GM23248 (cell line): ENCODE data around the gene SLC35G6. TPM values are rescaled to one million over a fixed set of nuclear protein-coding genes. Genes with fewer than 3 reads are reported as not detected.
"Not testable (repeated sequence)": the region's sequence is repeated elsewhere in the genome, so short reads cannot be mapped to it uniquely, and the experiment has no call there.

ENCODE experiments used
- DNase-seq: peaks from one replicate; pipeline ENCODE4 v3.0.0-alpha.2; 2015
- H2AFZ ChIP-seq: fragments of 200-600 bp; sonication (generic); 2 replicates; pipeline ENCODE4 v1.6.1; 2016; ENCODE audit warnings: antibody characterized with exemption
- H3F3A ChIP-seq: fragments of 200-600 bp; sonication (generic); 2 replicates; pipeline ENCODE4 v1.6.1; 2016; ENCODE audit warnings: mild to moderate bottlenecking, antibody characterized with exemption, mixed run types; ENCODE audit not compliant: insufficient read depth
- H3K27ac ChIP-seq: fragments of 200-600 bp; sonication (generic); 2 replicates; pipeline ENCODE4 v1.5.1; 2016; ENCODE audit warnings: mild to moderate bottlenecking
- H3K27me3 ChIP-seq: fragments of 200-600 bp; sonication (generic); replicated peaks from 2 replicates; pipeline ENCODE4 v1.6.1; 2016; ENCODE audit warnings: mild to moderate bottlenecking; ENCODE audit not compliant: insufficient read depth
- H3K36me3 ChIP-seq: fragments of 200-600 bp; sonication (generic); 2 replicates; pipeline ENCODE4 v1.6.1; 2016; ENCODE audit warnings: low read depth, mild to moderate bottlenecking
- H3K4me1 ChIP-seq: fragments of 200-600 bp; sonication (generic); 2 replicates; pipeline ENCODE4 v1.6.1; 2016; ENCODE audit warnings: mild to moderate bottlenecking; ENCODE audit not compliant: insufficient read depth
- H3K4me2 ChIP-seq: fragments of 200-600 bp; sonication (generic); one replicate; pipeline ENCODE4 v1.6.1; 2016; ENCODE audit warnings: mild to moderate bottlenecking; ENCODE audit not compliant: unreplicated experiment
- H3K4me3 ChIP-seq: fragments of 200-600 bp; sonication (generic); 2 replicates; pipeline ENCODE4 v1.5.1; 2016; ENCODE audit warnings: mild to moderate bottlenecking
- H3K79me2 ChIP-seq: fragments of 200-600 bp; sonication (generic); 2 replicates; pipeline ENCODE4 v1.6.1; 2016; ENCODE audit warnings: mild to moderate bottlenecking; ENCODE audit not compliant: insufficient read depth
- H3K9ac ChIP-seq: fragments of 200-600 bp; sonication (generic); 2 replicates; pipeline ENCODE4 v1.6.1; 2016; ENCODE audit warnings: mild to moderate bottlenecking
- H3K9me2 ChIP-seq: fragments of 200-600 bp; sonication (generic); 2 replicates; pipeline ENCODE4 v1.6.1; 2016; ENCODE audit warnings: mixed run types, mild to moderate bottlenecking, moderate library complexity; ENCODE audit not compliant: insufficient read depth
- H3K9me3 ChIP-seq: fragments of 200-600 bp; sonication (generic); one replicate; pipeline ENCODE4 v1.6.1; 2017; ENCODE audit warnings: low read depth
- H4K20me1 ChIP-seq: fragments of 200-600 bp; sonication (generic); 2 replicates; pipeline ENCODE4 v1.6.0; 2016; ENCODE audit not compliant: insufficient read depth
- EZH2 ChIP-seq: fragments of 200-600 bp; sonication (generic); IDR thresholded peaks from 2 replicates; pipeline ENCODE4 v1.6.1; 2018; ENCODE audit warnings: antibody characterized with exemption, mild to moderate bottlenecking; ENCODE audit not compliant: insufficient read depth, poor library complexity, severe bottlenecking
- EZH2phosphoT487 ChIP-seq: fragments of 200-600 bp; sonication (generic); IDR thresholded peaks from 2 replicates; pipeline ENCODE4 v1.6.1; 2018; ENCODE audit warnings: antibody characterized with exemption, moderate library complexity, mild to moderate bottlenecking, low read depth; ENCODE audit not compliant: insufficient read depth
- WGBS, 2 experiments: methylation state at CpG; one replicate each; pipeline ENCODE4 v1.1.6; 2015 to 2017; ENCODE audit warnings: low lambda C conversion rate in 2 of 2, low coverage in 1 of 2; ENCODE audit errors: missing lambda C conversion rate in 2 of 2; 5-methylcytosine and 5-hydroxymethylcytosine counted together
- in situ Hi-C: fragments of 300-500 bp; cut with MboI; formaldehyde crosslinking; loops from 2 replicates; pipeline ENCODE4 v1.15.0; 2020
- polyA plus RNA-seq: library from polyadenylated mRNA; unstranded; fragments of >200 nt; fragmentation: Nextera tagmentation; extraction: Ambion mirVana; gene quantifications from 2 replicates; pipeline ENCODE4 v1.2.1, GENCODE V29; 2016
- total RNA-seq: library from RNA; depleted of rRNA; stranded (reverse); fragments of >200 nt; shearing (Covaris generic); gene quantifications from 2 replicates; pipeline ENCODE4 v1.2.3, GENCODE V29; 2014; rRNA removed

SLC35G6 gene
- not detected in 2 replicates for total RNA-seq
- polyA plus RNA-seq = 0.14 TPM in 1 of 2 replicates, not detected in the other

DNA sequence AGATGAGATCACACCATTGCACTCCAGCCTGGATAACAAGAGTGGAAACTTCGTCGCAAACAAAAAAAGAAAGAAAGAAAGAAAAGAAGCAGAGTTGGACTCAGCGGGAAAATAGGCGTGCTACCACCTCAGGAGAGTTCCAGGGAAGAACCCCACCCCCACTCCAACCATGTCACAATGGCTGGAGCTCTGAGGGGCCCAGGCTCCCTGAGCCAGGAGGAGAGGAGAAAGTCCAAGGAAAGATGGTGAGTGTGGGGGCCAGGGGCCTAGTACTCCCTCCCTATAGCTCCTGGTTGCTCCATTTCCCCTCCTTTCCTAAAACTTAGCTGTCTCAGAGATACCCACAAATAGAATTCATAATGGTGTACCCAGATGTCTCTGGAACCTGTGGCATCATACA, at the start of gene SLC35G6:
Gene SLC35G6, plus strand, starts transcription at position 172 of the 400 bp plus-strand sequence. Its CDS starts 71 bp downstream, at position 243.
- H3K27me3 ChIP-seq, in situ Hi-C loops, H3K9me2 ChIP-seq, H3K36me3 ChIP-seq, H3K4me3 ChIP-seq, H4K20me1 ChIP-seq, DNase-seq, H3K9me3 ChIP-seq: not testable (repeated sequence)
- 72 to 85% methylated on average over 4 of the region's 4 CpGs for WGBS, 2 experiments
- Histone ChIP-seq H3K4me2 (peak within 1 kb of the TSS; percentile 90), H3F3A (peaks cover 36% of the 10 kb centered on the region), H3K4me1 (peaks cover 18% of the 10 kb centered on the region), H3K9ac (peak within 1 kb of the TSS; percentile 99), H2AFZ (peak within 1 kb of the TSS; percentile 75), H3K79me2 (peaks cover 80% of the 10 kb centered on the region), H3K27ac (peak within 1 kb of the TSS; percentile 99)

DNA sequence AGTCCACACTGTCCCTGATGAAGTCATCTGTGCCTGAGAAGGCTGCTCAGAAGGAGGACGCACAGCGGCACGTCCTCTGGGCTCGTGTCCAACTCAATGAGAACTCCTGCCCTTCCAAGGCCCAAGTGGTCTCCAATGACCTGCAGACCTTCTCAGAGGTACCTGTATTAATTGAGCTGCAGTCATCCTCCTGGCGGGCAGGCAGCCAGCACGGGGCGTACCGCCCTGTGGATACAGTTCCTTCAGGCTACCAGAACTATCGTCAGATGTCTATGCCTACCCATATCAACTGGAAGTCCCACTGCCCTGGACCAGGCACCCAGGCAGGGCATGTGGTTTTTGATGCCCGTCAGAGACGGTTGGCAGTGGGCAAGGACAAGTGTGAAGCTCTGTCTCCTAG, 49.0 kb upstream of the SLC35G6 start:
- DNase-seq = no peak
- Histone ChIP-seq H3K9ac (no peak overlapping the region), H3K79me2 (no peaks in the 10 kb centered on the region), H3K9me2 (no peaks in the 10 kb centered on the region), H3K4me1 (no peaks in the 10 kb centered on the region; the same call in 1 of the 2 replicates), H3F3A (peaks cover 8% of the 10 kb centered on the region; the same call in 1 of the 2 replicates), H2AFZ (no peak overlapping the region), H3K27ac (no peak overlapping the region), H3K4me3 (no peak overlapping the region), H3K9me3 (no peaks in the 10 kb centered on the region), H3K4me2 (no peak overlapping the region), H3K27me3 (no peaks in the 10 kb centered on the region), H3K36me3 (no peaks in the 10 kb centered on the region), H4K20me1 (no peaks in the 10 kb centered on the region)
- 88 to 92% methylated on average over 9 to 11 of the region's 11 CpGs for WGBS, 2 experiments
- TF ChIP-seq EZH2phosphoT487 (no peak), EZH2 (no peak)
- in situ Hi-C loops = no loop called here

DNA sequence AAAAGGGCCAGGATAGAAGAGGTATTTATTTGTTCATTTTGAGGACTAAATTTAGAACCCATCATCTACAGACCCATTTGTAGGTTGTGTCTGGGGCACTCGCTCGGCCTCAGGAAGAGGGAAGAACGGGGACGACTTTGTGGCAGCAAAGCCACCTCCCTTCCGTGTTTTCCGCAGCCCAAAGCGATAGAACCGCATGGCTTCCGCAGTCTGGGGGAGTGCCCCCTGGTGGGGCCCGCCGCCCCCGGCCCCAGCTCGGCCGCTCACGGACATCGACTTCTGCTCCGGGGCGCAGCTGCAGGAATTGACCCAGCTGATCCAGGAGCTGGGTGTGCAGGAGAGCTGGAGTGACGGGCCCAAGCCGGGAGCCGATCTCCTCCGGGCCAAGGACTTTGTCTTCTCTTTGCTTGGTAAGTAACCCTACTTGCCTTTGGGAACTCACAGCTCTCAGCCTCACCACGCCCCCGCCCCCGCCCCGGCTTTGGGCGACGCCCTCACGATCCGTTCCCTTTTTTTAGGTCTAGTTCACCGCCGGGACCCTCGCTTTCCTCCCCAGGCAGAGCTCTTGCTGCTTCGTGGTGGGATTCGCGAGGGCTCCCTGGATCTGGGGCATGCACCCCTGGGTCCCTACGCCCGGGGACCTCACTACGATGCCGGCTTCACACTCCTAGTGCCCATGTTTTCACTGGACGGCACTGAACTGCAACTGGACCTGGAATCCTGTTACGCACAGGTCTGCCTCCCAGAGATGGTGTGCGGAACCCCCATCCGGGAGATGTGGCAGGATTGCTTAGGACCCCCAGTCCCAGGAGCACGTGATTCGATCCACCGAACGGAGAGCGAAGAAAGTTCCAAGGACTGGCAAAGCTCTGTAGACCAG, 45.3 kb upstream of the SLC35G6 start:
- Histone ChIP-seq H4K20me1 (no peaks in the 10 kb centered on the region), H3K27me3 (peaks cover 32% of the 10 kb centered on the region; the same call in 1 of the 2 replicates), H3K4me3 (peak overlapping the region; percentile 79), H3K4me1 (peaks cover 11% of the 10 kb centered on the region), H3K9me2 (no peaks in the 10 kb centered on the region), H3K79me2 (no peaks in the 10 kb centered on the region), H2AFZ (peak overlapping the region; percentile 91), H3K4me2 (peak overlapping the region; percentile 99), H3K9me3 (no peaks in the 10 kb centered on the region), H3F3A (peaks cover 8% of the 10 kb centered on the region; the same call in 1 of the 2 replicates), H3K27ac (no peak overlapping the region), H3K36me3 (no peaks in the 10 kb centered on the region), H3K9ac (peak overlapping the region; percentile 51)
- in situ Hi-C loops = no loop called here
- 6% methylated on average over 45 to 49 of the region's 49 CpGs for WGBS, 2 experiments
- DNase-seq = peak; percentile 60
- TF ChIP-seq EZH2phosphoT487 (no peak), EZH2 (no peak)

DNA sequence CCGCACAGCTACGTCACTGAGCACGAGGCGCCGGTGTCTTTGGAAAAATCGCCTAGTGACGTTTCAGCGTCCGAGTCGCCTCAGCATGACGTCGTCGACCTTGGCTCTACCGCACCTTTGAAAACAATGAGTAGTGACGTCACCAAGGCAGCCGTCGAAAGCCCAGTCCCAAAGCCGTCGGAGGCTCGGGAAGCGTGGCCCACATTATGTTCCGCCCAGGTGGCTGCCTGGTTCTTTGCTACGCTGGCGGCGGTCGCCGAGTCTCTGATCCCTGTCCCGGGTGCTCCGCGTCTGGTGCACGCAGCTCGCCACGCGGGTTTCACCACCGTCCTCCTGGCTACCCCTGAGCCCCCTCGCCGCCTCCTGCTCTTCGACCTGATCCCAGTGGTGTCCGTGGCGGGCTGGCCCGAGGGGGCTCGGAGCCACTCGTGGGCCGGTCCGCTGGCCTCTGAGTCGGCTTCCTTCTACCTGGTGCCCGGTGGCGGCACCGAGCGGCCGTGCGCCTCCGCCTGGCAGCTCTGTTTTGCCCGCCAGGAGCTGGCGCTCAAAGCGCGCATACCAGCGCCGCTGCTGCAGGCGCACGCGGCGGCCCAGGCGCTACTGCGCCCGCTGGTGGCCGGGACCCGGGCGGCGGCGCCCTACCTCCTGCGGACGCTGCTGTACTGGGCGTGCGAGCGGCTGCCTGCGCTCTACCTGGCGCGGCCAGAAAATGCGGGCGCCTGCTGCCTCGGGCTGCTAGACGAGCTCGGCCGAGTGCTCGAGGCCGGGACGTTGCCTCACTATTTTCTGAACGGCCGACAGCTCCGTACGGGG, 44.5 kb upstream of the SLC35G6 start:
- no peaks in the 10 kb centered on the region for H3K79me2 ChIP-seq
- WGBS, 2 experiments = 6 to 7% methylated on average over 89 to 90 of the region's 92 CpGs
- no peaks in the 10 kb centered on the region for H3K9me3 ChIP-seq
- H3K4me3 ChIP-seq = peak overlapping the region; percentile 79
- H3K9ac ChIP-seq = no peak overlapping the region; the same call in 1 of the 2 replicates
- H3K27me3 ChIP-seq = peaks cover 32% of the 10 kb centered on the region; the same call in 1 of the 2 replicates
- no peak for TF ChIP-seq EZH2
- no peak for TF ChIP-seq EZH2phosphoT487
- no peaks in the 10 kb centered on the region for H3K9me2 ChIP-seq
- peak overlapping the region; percentile 99 for H3K4me2 ChIP-seq
- H2AFZ ChIP-seq = peak overlapping the region; percentile 91
- in situ Hi-C loops = no loop called here
- no peaks in the 10 kb centered on the region for H3K36me3 ChIP-seq
- peaks cover 11% of the 10 kb centered on the region for H3K4me1 ChIP-seq
- peak; percentile 93 for DNase-seq
- H3K27ac ChIP-seq = no peak overlapping the region
- 0 out of 2 replicates have a peak, but pooled peaks cover under 1% of the 10 kb centered on the region for H3F3A ChIP-seq
- no peaks in the 10 kb centered on the region for H4K20me1 ChIP-seq
